GM18526 (cell line): ENCODE results near the gene KCNK1.

Experiments used
- POLR2A ChIP-seq: IDR thresholded peaks from 3 replicates; pipeline ENCODE4 v1.6.1; 2011; ENCODE audit not compliant: insufficient read length; ENCODE audit errors: extremely low read depth

KCNK1 gene

DNA sequence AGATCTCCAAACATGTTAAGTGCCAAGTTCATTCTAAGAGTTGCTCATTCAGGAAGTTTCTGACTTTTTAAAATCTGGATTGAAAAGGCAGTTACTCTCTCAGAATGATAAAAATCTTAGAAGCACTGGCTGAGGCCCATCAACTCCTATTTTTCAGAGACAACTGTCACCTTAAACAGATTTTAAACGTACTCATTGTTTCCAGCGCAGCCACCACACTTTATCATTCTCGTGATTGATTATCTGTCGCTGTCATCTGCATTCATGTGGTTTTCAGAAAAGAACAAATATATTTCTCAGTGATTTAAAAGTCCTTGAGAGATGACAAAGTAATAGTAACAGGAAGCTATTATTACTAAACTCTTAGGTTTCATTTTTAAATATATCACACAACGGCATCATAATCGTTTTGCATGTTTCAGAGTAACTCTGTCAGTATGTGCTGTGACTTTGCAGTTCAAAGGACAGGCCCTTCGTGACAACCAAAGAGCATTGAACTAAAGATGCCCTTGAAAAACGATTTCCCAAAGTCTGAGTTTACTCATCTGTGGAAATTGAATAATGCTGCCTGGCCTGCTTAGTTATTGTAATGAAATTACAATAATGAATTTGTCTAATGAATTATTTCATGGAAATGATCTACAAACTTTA, 14.9 kb upstream of the KCNK1 start:
- TF ChIP-seq POLR2A, result no peak

DNA sequence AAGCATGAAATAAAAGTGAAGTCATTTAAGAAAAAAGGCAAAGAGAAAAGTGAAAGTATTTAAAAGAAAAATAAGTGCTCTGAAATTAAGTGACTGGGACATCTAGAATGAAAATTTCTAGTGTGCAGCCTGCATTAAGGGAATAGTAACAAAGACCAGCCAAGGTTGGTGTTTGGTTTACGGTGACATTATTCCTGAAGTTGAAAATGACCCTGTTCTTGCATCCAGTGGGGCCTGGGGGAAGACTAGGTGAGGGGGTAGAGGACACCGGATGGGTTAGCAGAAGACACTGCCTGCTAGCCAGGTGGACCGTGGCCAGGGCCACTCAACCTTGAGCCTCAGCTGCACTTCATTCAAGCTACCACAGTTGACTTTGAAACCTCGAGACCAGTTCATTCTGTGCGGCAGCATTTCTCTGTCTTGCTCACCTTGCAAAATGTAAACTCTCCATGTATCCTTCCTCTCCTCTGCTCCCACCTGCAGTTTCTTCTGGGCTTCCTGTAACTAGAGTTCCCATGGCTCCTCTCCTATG, 14.3 kb upstream of the KCNK1 start:
- no peak for TF ChIP-seq POLR2A

DNA sequence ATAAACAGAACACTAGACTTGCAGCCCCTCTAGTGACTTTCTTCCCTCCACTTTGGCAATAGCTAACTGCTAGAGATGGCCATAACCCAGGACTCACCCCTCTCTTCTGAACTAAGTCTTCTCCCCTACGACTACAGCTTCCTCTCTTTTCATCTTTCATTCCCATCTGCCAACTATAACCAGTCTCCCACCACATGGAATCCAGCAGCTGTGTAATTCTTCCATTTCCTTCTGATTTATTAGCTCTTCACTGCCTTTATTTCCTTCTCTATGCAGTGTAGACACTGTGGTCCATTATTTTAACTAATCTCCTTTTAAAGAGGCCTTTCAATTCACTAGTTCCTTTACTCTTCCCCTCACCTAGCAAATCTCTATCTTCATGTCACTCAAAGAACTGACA, 13.4 kb upstream of the KCNK1 start:
- no peak for TF ChIP-seq POLR2A

DNA sequence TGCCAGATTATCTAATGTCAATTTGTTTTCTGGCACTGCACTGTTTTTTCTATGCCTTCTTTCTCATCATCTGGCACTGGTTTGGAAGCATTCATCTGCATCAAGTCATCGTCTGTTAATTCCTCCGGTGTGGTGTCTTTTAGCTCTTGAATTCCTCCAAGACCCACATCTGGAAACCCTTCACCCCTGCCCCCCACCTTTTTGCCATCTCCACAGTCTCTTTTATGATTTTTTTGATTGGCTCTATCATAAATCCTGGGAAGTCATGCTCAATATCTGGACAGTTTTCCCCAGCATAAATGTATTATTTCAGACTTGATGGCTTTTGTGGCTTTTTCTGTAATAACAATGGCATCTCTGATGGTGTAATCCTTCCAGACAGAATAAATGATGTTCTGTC, 10.4 kb upstream of the KCNK1 start:
- TF ChIP-seq POLR2A, result no peak

DNA sequence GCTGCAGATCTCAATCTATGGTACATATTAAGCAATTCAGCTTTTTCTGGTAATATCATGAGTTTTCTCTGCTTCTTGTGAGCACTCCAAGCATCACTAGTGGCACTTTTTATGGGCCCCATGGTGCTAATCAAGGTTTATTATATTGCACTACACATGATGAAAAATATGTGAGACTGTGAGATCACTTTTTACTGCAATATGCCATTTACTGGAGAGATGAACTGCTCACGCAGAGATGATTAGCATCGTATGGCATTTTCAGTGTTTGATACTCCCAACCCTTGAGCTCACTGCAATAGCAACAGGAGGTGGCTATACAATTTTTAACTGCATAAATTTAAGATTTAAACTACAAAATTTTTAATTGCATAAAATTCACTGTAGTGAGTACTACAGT, 8.7 kb upstream of the KCNK1 start:
- TF ChIP-seq POLR2A, result no peak

DNA sequence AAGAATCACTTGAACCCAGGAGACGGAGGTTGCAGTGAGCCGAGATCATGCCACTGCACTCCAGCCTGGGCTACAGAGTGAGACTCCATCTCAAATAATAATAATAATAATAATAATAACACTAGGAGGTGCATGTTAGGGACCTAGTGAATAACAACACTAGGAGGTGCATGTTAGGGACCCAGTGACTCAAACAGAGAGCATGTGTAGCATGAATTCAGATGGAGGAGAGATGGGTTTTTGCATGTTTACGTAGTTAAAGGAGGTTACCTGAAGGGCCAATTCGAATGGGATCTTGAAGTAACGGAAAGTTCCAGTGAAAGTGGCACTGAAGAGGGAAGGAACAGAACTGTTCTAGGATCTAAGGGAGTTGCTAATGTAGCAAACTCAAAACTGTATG, 7.1 kb upstream of the KCNK1 start:
- TF ChIP-seq POLR2A, result no peak

DNA sequence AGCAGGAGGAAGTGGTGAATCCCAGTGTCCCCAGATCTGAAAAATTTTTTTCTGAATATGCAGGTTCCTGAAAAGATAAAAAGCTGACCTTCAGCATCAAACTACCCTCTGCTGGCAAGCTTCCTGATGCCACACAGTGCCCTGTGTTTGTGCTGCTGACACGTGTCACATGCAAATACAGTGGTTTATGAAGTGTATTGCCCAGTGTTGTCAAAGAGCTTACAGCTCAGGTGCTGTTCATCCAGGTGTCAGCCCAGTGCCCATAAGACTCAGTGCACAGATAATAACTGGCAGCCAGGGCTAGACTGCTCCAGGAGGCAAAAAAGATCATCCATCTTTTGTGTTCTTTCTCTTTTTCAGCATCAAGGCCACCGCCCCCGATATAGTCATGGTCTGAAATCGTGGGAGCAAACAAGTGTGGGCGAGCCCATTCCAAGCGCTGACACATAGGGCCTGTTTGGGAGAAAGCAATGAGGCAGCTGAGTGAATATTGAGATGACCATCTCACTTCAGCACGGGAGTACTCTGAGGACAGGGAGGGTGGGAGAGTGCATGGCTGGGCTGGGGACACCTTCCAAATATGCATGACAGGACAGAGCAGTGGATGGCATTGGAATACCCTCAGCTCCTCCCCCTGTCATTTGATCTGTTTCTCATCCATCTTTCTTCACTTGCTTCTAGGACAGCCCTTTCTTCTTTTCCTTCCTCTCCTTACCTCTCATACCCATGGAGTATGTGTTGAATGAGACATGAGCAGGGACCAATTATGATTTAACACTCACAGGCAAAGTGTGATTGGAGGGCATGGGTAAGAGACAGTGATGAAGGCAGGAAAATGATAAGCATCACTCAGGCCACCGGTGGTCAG, 6.4 kb upstream of the KCNK1 start:
- no peak for TF ChIP-seq POLR2A

DNA sequence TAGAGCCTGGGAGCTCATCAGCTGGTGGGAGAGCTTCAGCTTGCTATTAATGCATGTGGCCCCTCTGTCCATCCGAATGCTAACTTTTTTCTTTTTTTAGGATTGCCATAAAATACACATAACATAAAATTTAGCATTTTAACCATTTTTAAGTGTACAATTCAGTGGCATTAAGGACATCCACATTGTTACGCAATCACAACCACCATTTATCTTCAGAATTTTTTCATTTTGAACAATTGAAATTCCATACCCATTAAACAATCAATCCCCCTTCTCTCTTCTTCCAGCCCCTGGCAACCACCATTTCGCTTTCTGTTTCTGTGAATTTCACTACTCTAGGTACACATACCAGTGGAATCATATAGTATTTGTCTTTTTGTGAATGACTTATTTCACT, 4.9 kb upstream of the KCNK1 start:
- TF ChIP-seq POLR2A, result no peak

DNA sequence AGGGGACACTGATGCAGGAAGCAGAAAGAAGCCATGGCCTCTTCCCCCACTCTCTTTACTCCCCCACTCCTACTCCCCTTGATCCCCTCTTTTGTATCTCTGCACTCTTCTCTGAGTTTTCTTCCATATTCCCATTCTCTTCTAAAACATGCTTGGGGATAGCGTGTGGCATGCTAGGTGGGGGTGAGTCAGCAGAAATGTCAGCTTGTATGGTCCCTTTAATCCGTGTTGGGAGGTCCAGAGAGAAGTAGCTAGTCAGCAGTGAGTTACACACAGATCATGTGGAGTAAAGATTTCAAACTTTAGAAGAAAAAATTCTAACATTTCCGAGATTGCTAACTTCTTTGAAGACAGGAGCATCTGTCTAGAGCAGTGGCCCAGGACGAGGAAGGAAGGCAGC, 4.0 kb upstream of the KCNK1 start:
- TF ChIP-seq POLR2A, result no peak

DNA sequence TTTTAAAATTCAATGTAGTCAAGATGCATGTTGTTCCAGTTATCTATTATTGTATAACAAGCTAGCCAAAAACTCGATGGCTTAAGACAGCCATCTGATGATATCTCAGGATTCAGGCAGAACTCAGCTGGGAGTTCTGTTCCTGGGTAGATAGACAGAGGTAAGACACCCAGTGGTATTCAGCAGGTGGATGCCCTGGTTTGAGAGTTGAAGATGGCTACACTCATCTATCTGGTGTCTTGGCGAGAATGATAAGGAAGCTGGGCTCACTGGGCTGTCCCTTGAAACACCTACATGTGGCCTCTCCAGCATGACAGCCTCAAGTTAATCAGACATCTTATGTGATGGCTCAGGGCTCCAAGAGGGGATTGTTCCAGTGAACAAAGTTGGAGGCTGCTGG, 3.3 kb upstream of the KCNK1 start:
- no peak for TF ChIP-seq POLR2A

DNA sequence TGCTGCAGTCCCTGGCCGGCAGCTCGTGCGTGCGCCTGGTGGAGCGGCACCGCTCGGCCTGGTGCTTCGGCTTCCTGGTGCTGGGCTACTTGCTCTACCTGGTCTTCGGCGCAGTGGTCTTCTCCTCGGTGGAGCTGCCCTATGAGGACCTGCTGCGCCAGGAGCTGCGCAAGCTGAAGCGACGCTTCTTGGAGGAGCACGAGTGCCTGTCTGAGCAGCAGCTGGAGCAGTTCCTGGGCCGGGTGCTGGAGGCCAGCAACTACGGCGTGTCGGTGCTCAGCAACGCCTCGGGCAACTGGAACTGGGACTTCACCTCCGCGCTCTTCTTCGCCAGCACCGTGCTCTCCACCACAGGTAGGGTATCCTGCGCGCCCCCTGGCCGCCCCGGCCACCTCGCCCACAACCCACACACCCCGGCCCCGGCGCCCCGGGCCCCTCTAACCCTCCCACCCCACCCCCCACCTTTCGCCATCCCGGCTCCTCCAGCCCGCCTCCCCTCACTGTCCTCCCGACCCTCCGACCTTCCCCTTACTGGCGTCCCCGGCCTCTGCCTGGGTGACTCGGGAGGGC, 352 bp downstream of the KCNK1 start:
- no peak for TF ChIP-seq POLR2A

DNA sequence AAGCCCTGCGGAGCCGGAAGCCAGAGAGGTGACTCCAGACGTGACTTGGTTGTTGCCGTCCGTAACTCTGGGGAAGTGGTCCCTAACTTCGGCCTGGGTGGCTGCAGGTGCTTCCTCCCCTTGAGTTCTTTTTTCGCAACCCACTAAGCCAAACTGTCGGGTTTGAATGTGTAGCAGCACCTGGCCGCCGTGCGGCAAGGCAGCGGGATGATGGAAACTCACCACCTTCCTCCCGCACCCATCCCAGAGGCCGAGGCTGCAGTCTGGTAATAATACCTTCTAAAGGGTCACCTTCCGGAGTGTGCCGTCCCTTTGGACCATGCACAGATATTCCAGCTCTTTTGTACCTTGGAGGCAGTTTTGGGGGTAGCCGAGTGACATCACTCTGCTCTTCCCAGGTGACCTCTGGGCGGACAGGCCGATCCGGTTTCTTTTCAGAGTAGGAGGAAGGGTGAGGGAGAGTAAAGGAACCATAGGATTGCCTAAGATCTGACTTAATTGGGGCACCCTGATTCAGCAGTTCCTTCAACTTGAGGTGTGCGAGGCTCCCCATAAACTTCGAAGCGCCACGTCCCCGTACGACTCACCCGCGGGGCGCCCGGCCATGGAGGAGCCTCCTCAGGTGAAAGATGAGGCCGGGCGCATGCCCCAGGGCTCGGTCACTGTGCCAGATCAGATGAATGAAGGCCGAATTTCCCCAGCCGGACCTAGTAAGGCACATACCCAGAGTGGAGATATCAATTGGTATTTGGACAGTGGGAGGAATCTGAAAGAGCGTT, 1.0 kb downstream of the KCNK1 start:
- no peak for TF ChIP-seq POLR2A

DNA sequence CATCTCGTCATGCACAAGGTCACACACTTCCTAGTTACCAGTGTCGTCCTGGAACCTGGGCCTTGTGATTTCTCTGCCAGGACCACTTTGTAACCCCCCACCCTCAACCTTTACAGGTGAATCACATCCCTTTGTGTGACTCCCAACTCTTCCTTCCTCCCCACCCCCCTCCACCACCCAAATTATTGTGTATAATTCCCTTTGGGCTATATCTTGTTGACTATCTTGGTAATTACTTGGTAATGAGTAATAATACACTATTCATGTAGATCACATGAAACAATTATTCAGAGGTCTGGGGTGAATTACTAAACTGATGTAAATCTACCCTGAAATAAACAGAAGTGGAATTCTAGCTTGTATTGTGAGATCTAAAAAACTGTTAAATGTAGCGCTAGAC, 1.7 kb downstream of the KCNK1 start:
- TF ChIP-seq POLR2A, result no peak

DNA sequence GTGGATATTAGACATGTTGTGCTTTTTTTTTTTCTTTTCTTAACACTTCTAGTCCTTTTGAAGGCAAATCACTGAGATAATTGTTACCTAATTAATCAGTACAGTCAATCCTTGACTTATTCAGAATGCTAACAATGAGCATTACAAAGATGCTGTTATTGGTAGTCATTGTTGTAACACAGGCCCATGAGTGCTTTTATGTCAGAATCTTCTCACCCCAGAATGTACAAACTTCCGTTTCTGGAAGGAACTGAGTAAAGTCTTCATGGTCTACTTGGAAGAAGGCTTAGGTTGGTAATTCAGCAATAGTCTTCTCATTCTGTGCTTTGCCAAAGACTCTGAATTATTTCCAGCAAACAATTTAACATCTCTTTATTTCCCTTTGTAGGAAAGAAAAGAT, 3.1 kb downstream of the KCNK1 start:
- no peak for TF ChIP-seq POLR2A

DNA sequence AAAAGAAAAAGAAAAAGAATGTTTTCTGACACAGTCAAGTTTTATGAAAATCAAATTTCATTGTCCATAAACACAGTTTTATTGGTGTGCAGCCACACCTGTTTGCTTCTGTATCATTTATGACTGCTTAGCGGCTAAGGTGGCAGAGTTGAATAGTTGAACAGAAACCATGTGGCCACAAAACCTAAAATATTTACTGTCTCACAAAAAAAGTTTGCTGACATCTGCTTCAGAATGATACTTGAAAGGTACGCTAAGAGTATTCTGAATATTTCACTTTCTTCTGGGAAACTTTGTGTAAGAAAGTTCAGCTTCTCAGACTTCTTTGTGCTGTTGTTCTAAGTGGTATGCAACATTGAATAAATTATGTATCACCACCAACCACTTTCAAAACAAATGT, 6.2 kb downstream of the KCNK1 start:
- no peak for TF ChIP-seq POLR2A
